ENCODE data around the gene CETN3.

Gene CETN3

DNA sequence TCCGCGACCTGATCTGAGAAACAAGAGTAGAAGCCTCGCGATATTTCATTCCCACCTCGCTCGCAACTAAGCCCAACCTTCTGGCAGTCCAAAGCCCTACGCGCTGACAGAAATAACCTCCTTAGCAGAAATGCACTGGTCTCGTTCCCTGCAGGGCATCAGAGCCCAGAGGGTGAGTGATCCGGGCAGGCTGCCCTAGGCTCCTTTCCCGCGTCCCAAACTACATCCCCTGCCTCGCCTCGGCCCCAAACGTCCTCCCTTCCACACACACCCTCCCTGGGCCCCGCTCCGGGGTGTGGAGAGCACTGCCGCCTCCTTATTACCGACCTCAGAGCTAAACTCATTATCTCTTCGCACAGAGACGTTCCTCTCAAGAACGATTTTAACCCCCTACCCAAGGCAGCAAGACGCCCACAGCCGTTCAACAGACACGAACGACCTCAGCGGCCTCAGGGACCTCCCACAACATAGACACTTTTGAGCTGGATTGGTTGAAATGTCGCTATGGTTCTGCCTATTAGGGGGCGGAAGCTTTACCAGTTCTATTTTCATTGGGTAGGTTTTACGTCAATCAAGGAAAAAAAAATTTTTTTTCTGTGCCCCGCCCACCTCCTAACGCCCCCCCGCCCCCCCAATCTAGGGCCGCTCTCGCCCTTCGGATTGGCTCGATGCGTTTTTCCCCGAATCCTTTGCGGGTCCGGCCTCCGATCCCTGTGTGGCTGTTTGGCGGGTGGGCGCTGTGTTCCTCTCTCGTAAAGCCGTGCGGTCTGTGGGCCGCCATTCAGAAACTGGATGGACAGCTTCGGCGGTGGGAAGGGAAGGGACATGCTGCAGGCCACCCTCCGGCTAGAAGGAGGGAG lies at the start of gene CETN3:
Gene CETN3, minus strand, starts transcription at position 439 of the 860 bp plus-strand sequence. Its CDS starts 95 bp downstream, at position 344.
- DNase-seq: peak; percentile 96

GRCh38 chr5:90446961-90447360 lies 37.4 kb upstream of the CETN3 start:
- DNase-seq: no peak

GRCh38 chr5:90440644-90441043 lies 31.1 kb upstream of the CETN3 start:
- no peak for DNase-seq

- no peak for DNase-seq
Measured at GRCh38 chr5:90438100-90438499, 28.5 kb upstream of the CETN3 start.

DNA sequence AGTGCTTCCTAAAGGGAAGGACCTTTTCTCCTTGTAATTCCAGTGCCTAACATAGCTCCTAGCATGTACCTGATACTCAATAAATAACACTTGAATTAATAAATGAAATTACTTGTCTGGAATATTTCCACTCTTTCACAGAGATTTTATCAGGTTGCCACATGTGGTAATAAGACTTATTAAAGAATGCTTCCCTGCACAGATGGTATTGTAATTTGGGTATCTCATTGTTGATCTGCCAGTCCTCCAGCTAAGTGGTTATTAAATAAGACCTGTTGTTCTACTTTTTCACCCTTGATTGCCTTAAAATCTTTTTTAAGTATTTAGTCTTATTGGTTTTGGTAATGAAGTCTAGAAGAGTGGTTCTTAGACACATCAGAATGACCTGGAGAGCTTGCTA lies 28.1 kb upstream of the CETN3 start:
- DNase-seq: no peak

DNA sequence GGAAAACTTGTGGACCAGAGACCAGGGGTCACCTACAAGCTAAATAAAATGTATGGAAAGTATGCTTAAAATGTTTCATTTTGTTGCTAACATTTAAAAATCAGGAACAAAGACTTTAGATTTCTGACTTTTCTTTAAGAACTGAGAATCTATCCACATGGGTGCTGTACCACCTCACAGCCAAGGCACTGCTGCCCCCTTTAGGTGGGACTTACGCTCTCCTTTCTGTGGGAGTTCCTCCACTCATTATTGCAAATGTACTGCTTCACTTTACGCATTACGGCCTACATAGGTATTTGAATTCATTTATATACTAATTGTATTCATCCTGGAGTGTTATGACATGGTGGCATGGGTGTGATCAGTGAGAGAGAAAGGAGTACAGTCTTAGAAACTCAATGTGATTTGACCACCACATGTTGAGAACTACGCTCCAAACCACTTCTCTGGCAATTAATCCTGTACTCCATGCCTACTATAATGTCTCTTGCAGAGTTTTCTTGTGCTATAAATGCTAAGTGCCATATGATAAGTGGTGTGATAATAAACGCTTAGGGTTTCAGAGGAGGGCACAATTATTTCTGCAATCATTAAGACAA lies 24.7 kb upstream of the CETN3 start:
- peak; percentile 34 for DNase-seq

DNA sequence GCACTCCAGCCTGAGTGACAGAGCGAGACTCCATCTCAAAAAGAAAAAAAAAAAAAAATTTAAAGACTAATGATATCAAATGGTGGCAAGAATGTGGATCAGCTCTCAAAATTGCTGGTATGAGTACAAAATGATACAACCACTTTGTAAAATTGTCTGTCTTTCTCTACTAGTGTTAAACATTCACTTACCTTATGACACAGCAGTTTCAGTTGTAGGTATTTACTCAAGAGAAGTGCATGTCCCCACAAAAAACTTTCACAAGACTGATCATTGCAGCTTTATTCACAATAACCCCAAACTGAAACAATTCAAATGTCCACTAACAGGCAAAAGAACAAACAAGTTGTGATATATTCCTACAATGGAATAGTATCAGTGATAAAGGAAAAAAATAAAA lies 14.7 kb upstream of the CETN3 start:
- DNase-seq: no peak

DNA sequence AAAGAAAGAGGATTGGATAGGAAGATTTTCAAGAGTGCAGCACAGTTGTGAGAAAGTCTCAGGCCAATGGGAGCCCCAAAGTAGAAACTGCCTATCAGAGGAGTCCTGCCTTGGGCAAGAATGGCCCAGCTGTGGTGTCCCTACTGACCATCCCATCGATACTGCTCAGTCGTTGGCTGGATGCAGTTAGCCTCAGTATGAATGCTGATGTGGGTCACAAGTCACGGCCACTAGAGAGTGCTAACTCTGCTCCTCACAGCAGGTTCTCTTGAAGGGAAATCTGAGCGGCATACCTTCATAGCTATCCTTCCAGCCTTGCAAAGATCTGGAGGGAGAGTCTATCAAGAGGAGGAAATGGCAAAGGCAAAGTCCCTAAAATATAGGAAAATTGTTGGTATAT lies 11.6 kb upstream of the CETN3 start:
- DNase-seq: no peak

GRCh38 chr5:90418214-90418613 lies 8.7 kb upstream of the CETN3 start:
- no peak for DNase-seq

- no peak for DNase-seq
Measured at GRCh38 chr5:90410178-90410762, 714 bp upstream of the CETN3 start.

- DNase-seq: no peak
Measured at GRCh38 chr5:90408571-90409317, 812 bp downstream of the CETN3 start.

DNA sequence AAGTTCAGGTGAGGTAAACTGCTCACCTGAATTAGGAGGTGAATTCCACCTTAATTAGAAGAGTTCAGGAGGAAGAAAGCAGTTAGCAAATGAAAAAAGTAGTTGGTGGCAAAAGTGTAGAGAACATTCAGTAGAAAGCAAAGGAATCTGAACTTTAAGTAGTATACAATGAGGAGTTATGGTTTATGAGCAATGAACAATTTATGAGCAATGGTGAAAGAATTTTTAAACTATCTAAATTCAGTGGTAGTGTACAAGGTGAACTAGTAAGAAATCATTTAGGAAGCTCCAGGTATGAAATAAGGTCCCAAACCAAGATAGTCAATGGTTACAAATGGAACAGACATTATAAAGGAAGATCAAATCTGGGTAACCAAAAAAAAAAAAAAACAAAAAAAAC lies 3.1 kb downstream of the CETN3 start:
- no peak for DNase-seq

DNA sequence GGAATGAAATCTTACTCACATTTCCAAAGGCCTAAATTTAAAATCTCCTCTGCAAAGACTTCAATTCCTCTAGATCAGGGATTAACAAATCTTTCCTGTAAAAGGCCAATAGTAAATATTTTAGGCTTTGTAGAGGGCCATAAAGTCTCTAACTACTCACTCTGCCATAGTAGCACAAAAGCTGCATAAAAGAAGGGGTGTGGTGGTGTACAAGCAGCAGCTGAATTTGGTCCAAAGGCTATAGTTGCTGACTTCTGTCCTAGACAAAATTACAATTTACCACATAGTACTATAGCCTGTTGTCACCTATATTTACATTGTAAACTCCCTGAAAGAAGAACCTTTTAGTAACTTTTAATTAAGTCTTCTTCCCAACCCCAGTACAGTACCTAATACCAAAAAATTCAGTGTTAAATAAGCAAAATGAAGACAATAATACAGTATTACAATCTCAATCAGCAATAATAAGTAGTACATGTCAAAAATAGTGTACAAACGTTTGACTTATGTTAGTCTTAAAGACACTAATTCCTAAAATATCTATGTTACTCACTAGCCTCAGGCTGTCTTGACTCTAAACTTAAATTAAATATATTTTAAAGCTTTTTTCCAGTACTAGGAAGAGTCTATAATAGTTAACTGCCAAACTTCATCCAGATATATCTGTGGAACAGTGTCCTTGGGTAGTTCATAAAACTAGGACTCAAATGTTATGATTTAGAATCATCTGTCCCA lies 6.9 kb downstream of the CETN3 start:
- DNase-seq: no peak

- no peak for DNase-seq
Measured at GRCh38 chr5:90399251-90399650, 10.3 kb downstream of the CETN3 start.

- no peak for DNase-seq
Measured at GRCh38 chr5:90398726-90399125, 10.8 kb downstream of the CETN3 start.

DNA sequence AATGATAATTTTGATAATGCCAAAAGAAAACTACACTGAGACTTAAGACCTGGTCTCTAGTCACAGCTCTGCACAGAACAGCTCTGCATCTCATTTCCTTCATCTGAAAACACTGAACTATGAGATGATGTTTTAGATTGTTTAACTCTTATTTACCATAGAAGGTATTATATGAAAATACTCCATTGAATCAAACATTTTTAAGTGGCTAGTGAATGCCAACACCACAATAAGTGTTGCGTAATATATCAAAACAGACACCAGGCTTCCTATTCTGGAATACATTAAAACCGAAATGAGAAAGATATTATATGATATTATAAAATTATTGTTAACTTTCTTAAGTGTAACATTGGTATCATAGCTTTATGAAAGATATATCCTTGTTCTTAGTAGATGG lies 14.6 kb downstream of the CETN3 start:
- no peak for DNase-seq

GRCh38 chr5:90390928-90391327 lies 18.6 kb downstream of the CETN3 start:
- DNase-seq: no peak

DNA sequence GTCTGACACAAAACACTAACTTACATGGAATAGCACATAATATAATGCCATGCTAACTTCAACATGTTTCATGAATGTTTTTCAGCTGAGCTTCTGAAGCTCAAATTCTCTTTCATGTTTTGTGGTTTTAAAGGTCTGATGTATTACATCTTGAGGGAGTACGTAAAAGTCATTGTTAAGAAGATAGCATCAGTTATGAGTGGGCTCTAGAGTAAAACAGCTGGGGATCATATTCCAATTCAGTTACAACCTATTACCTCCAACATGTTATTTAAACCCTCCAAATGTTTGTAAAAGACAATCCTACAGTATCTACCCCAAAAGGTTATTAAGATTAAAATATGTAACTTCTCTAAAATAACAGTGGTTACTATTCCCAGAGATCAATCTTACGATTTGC lies 19.2 kb downstream of the CETN3 start:
- DNase-seq: no peak

- no peak for DNase-seq
Measured at GRCh38 chr5:90387508-90387907, 22.0 kb downstream of the CETN3 start.

DNA sequence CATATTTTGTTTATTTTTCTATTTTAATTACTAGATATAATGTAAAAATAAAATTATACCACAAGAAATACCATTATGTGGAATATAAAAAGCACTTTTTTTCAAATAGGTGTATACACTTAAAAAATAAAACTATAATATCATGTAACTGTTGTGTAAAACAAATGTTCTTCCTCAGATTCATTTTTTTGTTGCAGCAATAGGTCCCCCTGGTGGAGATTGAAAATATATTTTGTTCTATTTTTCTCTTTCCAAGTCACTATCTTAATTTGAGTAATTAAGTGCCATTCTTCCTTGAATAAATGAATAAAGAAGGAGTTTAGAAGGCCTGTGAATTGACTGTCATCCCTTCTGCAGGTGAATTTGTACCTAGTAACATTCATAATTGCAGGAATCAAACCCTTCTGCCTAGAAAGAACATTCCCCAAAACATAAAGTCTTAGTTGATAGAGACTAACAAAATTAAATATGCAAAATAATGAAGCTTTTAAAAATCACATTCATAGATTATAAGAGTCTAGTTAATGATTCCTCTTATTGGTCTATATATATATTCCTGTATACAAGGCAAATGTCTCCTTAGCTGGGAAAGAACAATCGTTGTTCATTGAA lies 23.4 kb downstream of the CETN3 start:
- peak; percentile 28 for DNase-seq

DNA sequence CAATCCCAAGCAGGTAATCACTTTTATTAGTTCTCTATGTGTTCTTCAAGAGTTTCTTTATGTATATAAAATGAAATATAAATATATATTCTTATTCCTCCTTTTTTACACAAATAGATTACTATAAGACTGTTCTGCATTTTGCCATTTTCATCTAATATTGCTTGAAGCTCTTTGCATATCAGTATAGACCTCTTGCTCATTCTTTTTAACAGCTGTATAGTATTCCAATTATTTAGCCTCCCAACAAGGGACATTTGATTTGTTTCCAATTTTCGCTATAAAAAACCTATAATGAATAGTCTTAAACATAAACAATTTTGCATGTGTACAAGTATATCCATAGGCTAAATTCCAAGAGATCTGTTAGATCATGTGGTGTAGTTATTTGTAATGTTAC lies 25.2 kb downstream of the CETN3 start:
- no peak for DNase-seq

DNA sequence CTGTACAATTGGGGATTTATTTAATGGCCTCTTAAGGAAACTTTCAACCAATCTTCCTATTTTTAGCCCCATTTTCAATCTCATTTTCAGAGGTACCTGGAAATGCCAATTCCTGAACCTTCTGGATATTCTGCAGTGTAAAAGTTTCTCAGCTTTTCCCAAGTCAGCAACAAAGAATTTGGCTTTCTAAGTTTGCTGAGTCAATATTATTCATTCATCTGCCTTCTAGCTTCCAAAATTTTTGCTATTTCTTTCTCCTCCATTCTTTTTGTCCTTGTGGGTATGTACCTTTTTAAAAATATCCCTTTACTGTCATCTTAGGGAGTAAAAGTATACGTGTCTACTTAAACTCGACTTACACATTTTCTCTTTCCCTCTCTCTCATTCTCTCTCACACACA lies 25.7 kb downstream of the CETN3 start:
- DNase-seq: no peak
